Neural cell (in vitro differentiated cells): ENCODE results near the gene COMTD1. TPM values are rescaled to one million over a fixed set of nuclear protein-coding genes. Genes with fewer than 3 reads are reported as not detected.

Experiments used
- H2AFZ ChIP-seq: fragments of 200-600, 300-800 bp; sonication (generic), shearing (Covaris generic); 2 replicates; pipeline ENCODE4 v1.6.0; 2014; ENCODE audit warnings: low read depth, mild to moderate bottlenecking, antibody characterized with exemption, low read length, moderate library complexity
- H3F3A ChIP-seq: fragments of 200-600 bp; shearing (Covaris generic); 2 replicates; pipeline ENCODE4 v1.6.1; 2016; ENCODE audit warnings: mild to moderate bottlenecking, moderate library complexity, mixed read lengths, antibody characterized with exemption, low read length; ENCODE audit not compliant: insufficient read depth, poor library complexity, severe bottlenecking
- H3K27ac ChIP-seq: fragments of 200-600, 300-800 bp; sonication (generic), shearing (Covaris generic); 2 replicates; pipeline ENCODE4 v1.5.1; 2014; ENCODE audit warnings: mild to moderate bottlenecking, low read length, moderate library complexity
- H3K27me3 ChIP-seq: fragments of 300-800, 200-600 bp; sonication (generic), shearing (Covaris generic); 2 replicates; pipeline ENCODE4 v1.6.0; 2014; ENCODE audit warnings: mild to moderate bottlenecking, low read depth, low read length, moderate library complexity; ENCODE audit not compliant: insufficient read depth
- H3K36me3 ChIP-seq: fragments of 300-800, 200-600 bp; sonication (generic), shearing (Covaris generic); 2 replicates; pipeline ENCODE4 v1.5.1; 2014; ENCODE audit warnings: mild to moderate bottlenecking, antibody characterized with exemption, low read length, moderate library complexity; ENCODE audit not compliant: insufficient read depth
- H3K4me2 ChIP-seq: fragments of 300-800, 200-600 bp; sonication (generic), shearing (Covaris generic); 2 replicates; pipeline ENCODE4 v1.6.0; 2014; ENCODE audit warnings: mild to moderate bottlenecking, low read length
- H3K4me3 ChIP-seq: fragments of 300-800, 200-600 bp; sonication (generic), shearing (Covaris generic); 2 replicates; pipeline ENCODE4 v1.5.1; 2014; ENCODE audit warnings: mild to moderate bottlenecking, low read length, moderate library complexity
- H3K79me2 ChIP-seq: fragments of 200-600 bp; shearing (Covaris generic); replicated peaks from 2 replicates; pipeline ENCODE4 v1.6.0; 2014; ENCODE audit warnings: mild to moderate bottlenecking, low read length, moderate library complexity; ENCODE audit not compliant: insufficient read depth
- H3K9ac ChIP-seq: fragments of 300-800, 200-600 bp; sonication (generic), shearing (Covaris generic); 2 replicates; pipeline ENCODE4 v1.6.1; 2016; ENCODE audit warnings: mild to moderate bottlenecking, low read length, mixed read lengths
- H3K9me2 ChIP-seq: fragments of 200-600 bp; shearing (Covaris generic); 2 replicates; pipeline ENCODE4 v1.6.1; 2016; ENCODE audit warnings: mild to moderate bottlenecking, low read length, mixed read lengths; ENCODE audit not compliant: insufficient read depth
- H3K9me3 ChIP-seq: fragments of 200-600, 300-800 bp; sonication (generic), shearing (Covaris generic); 2 replicates; pipeline ENCODE4 v1.6.1; 2016; ENCODE audit warnings: mild to moderate bottlenecking, mixed run types, low read length, moderate library complexity, mixed read lengths
- H4K20me1 ChIP-seq: fragments of 200-600 bp; shearing (Covaris generic); 2 replicates; pipeline ENCODE4 v1.6.1; 2016; ENCODE audit warnings: mild to moderate bottlenecking, mixed run types; ENCODE audit not compliant: insufficient read depth
- EP300 ChIP-seq: fragments of 450-650 bp; conservative IDR thresholded peaks from 2 replicates; pipeline ENCODE4 v1.6.1; 2014; ENCODE audit warnings: antibody characterized with exemption, mild to moderate bottlenecking, moderate library complexity; ENCODE audit not compliant: poor library complexity, severe bottlenecking
- EZH2 ChIP-seq: fragments of 200-600, 300-800 bp; shearing (Covaris generic), sonication (generic); IDR thresholded peaks from 2 replicates; pipeline ENCODE4 v1.6.1; 2014; ENCODE audit warnings: antibody characterized with exemption, low read length, borderline replicate concordance, mild to moderate bottlenecking; ENCODE audit not compliant: insufficient read depth, poor library complexity, severe bottlenecking
- MXI1 ChIP-seq: fragments of 450-650 bp; conservative IDR thresholded peaks from 2 replicates; pipeline ENCODE4 v1.6.1; 2014; ENCODE audit warnings: antibody characterized with exemption, mild to moderate bottlenecking; ENCODE audit not compliant: poor library complexity, severe bottlenecking
- POLR2AphosphoS5 ChIP-seq: IDR thresholded peaks from 2 replicates; pipeline ENCODE4 v1.6.1; 2012
- RAD21 ChIP-seq: fragments of 450-650 bp; conservative IDR thresholded peaks from 2 replicates; pipeline ENCODE4 v1.6.1; 2014; ENCODE audit warnings: antibody characterized with exemption, mild to moderate bottlenecking, moderate library complexity
- SMC3 ChIP-seq: fragments of 450-650 bp; conservative IDR thresholded peaks from 2 replicates; pipeline ENCODE4 v1.6.1; 2014; ENCODE audit warnings: antibody characterized with exemption, mild to moderate bottlenecking, moderate library complexity; ENCODE audit not compliant: poor library complexity
- TAF1 ChIP-seq: IDR thresholded peaks from 2 replicates; pipeline ENCODE4 v1.6.1; 2012; ENCODE audit warnings: low read depth
- polyA plus RNA-seq: library from polyadenylated mRNA; depleted of rRNA; stranded (reverse); fragments of >200 nt; gene quantifications from 2 replicates; pipeline ENCODE4 v1.2.3, GENCODE V29; 2014
- TF ChIP-seq, protein P1 (sequence below): fragments of 450-650 bp; IDR thresholded peaks from 2 replicates; pipeline ENCODE4 v1.5.1; 2014; ENCODE audit warnings: antibody characterized with exemption, mild to moderate bottlenecking, moderate library complexity; ENCODE audit not compliant: poor library complexity, severe bottlenecking
- TF ChIP-seq, protein P2 (sequence below): IDR thresholded peaks from 2 replicates; pipeline ENCODE4 v1.6.1; 2012; ENCODE audit warnings: borderline replicate concordance

The COMTD1 gene
- polyA plus RNA-seq, 1 donor from 2014 or later, result 51.4 TPM

DNA sequence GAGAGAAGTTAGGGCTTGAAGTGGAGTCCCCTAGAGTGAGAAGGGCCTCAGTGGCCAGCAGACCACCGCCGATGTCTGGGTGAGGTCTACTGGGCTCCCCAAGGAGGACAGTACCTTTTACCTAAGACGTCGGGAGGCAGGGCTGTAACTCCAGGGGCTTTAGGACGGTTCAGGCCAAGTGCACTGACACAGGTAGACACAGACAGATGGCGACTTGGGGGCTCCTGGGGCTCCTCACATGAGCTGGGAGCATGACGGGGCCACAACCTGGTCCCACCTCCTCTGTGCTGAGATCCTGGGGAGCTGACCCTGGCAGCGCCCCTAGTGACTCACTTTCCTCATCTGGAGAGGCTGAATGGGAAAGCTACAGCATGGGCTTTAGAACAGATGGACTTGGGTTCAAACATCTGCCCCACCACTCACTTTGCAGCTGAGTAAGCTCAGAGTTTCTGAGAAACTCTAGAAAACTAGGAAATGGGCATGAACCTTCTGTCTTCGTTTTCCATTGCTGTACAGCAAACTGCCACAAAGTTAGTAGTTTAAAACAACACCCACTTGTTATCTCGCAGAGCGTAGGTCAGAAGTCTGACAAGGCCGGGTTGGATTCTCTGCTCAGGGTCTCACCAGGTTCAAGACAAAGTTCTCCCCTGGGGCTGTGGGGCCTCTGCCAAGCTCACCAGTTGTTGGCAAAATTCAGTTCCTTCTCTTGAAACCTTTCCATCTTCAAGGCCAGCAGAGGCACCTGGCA lies 4.7 kb upstream of the COMTD1 start:
- Histone ChIP-seq H3K9ac (no peak overlapping the region), H3K79me2 (no peaks in the 10 kb centered on the region), H3F3A (no peaks in the 10 kb centered on the region), H3K9me2 (no peaks in the 10 kb centered on the region), H2AFZ (no peak overlapping the region), H3K4me2 (no peak overlapping the region), H3K4me3 (no peak overlapping the region), H4K20me1 (no peaks in the 10 kb centered on the region), H3K27me3 (no peaks in the 10 kb centered on the region), H3K27ac (no peak overlapping the region), H3K36me3 (no peaks in the 10 kb centered on the region), H3K9me3 (no peaks in the 10 kb centered on the region)
- TF ChIP-seq RAD21, result no peak
- TF ChIP-seq, protein P1, sequence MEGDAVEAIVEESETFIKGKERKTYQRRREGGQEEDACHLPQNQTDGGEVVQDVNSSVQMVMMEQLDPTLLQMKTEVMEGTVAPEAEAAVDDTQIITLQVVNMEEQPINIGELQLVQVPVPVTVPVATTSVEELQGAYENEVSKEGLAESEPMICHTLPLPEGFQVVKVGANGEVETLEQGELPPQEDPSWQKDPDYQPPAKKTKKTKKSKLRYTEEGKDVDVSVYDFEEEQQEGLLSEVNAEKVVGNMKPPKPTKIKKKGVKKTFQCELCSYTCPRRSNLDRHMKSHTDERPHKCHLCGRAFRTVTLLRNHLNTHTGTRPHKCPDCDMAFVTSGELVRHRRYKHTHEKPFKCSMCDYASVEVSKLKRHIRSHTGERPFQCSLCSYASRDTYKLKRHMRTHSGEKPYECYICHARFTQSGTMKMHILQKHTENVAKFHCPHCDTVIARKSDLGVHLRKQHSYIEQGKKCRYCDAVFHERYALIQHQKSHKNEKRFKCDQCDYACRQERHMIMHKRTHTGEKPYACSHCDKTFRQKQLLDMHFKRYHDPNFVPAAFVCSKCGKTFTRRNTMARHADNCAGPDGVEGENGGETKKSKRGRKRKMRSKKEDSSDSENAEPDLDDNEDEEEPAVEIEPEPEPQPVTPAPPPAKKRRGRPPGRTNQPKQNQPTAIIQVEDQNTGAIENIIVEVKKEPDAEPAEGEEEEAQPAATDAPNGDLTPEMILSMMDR, result no peak
- TF ChIP-seq EZH2, result no peak
- TF ChIP-seq SMC3, result no peak
- TF ChIP-seq, protein P2, sequence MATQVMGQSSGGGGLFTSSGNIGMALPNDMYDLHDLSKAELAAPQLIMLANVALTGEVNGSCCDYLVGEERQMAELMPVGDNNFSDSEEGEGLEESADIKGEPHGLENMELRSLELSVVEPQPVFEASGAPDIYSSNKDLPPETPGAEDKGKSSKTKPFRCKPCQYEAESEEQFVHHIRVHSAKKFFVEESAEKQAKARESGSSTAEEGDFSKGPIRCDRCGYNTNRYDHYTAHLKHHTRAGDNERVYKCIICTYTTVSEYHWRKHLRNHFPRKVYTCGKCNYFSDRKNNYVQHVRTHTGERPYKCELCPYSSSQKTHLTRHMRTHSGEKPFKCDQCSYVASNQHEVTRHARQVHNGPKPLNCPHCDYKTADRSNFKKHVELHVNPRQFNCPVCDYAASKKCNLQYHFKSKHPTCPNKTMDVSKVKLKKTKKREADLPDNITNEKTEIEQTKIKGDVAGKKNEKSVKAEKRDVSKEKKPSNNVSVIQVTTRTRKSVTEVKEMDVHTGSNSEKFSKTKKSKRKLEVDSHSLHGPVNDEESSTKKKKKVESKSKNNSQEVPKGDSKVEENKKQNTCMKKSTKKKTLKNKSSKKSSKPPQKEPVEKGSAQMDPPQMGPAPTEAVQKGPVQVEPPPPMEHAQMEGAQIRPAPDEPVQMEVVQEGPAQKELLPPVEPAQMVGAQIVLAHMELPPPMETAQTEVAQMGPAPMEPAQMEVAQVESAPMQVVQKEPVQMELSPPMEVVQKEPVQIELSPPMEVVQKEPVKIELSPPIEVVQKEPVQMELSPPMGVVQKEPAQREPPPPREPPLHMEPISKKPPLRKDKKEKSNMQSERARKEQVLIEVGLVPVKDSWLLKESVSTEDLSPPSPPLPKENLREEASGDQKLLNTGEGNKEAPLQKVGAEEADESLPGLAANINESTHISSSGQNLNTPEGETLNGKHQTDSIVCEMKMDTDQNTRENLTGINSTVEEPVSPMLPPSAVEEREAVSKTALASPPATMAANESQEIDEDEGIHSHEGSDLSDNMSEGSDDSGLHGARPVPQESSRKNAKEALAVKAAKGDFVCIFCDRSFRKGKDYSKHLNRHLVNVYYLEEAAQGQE, result no peak
- TF ChIP-seq POLR2AphosphoS5, result no peak
- TF ChIP-seq TAF1, result no peak
- no peak for TF ChIP-seq EP300
- no peak for TF ChIP-seq MXI1

DNA sequence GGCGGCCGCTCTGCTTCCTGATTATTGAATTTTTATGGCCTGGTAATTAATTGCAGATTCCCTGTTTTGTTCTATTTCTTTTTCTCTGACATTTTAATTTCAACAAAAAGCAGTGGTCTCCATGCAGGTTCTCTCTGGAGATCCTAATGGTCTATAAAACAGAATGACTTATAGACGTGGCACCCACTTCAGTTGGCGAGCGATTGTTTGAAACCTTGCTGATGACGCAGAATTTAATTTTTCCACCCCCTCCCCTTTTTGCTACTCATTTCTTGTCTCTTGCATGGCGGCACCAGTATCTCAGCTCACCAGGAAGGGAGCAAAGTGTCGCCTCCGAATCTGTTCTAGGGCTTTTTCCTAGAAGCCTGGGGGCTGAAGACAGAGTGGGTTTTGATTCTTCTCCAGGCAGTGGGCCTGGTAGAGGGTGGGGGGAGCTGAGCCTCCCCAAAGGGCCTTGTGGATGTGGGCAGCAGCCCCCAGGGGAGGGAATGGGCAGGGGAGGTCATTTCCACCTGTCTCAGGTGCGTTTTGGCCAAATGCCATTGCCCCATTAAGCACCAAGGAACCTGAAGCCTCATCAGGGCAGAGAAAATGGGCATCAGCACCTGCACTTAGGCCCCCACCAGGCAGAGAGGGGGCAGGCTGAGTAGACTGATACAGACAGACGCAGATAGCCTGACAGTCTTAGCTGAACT lies 3.5 kb upstream of the COMTD1 start:
- Histone ChIP-seq H3K27me3 (peaks cover 9% of the 10 kb centered on the region), H3K36me3 (no peaks in the 10 kb centered on the region), H3K9ac (no peak overlapping the region), H4K20me1 (no peaks in the 10 kb centered on the region), H3K4me3 (no peak overlapping the region), H3F3A (no peaks in the 10 kb centered on the region), H3K27ac (no peak overlapping the region), H3K79me2 (no peaks in the 10 kb centered on the region), H2AFZ (no peak overlapping the region), H3K9me2 (no peaks in the 10 kb centered on the region), H3K9me3 (no peaks in the 10 kb centered on the region), H3K4me2 (no peak overlapping the region)
- TF ChIP-seq POLR2AphosphoS5 (no peak), EP300 (no peak), EZH2 (no peak), SMC3 (no peak), RAD21 (no peak), TAF1 (no peak), MXI1 (no peak)
- TF ChIP-seq, protein P2, result no peak
- TF ChIP-seq, protein P1, result no peak
